CD4-positive, alpha-beta T cell treated with Interferon gamma for 1 hour (primary cell): Measurements from ENCODE around the gene ZNF408.
"Not testable (repeated sequence)": the region's sequence is repeated elsewhere in the genome, so short reads cannot be mapped to it uniquely, and the experiment has no call there.

Experiments
- DNase-seq: peaks from one replicate; pipeline ENCODE4 v3.0.0-alpha.2; 2020

Gene ZNF408

GRCh38 chr11:46700241-46701077 is at the start of gene ZNF408, which contains the start of gene ARHGAP1:
Gene ZNF408 (plus strand): TSS chr11:46701031. CDS start chr11:46701048, 17 bp downstream.
Gene ARHGAP1 (minus strand): TSS chr11:46700619. CDS start chr11:46696107, 4,512 bp downstream.
- DNase-seq = peak; percentile 98

- DNase-seq = no peak
Measured at GRCh38 chr11:46655631-46656030, 45.2 kb upstream of the ZNF408 start.

- DNase-seq = no peak
Measured at GRCh38 chr11:46657186-46657585, 43.6 kb upstream of the ZNF408 start.

- no peak for DNase-seq
Measured at GRCh38 chr11:46658259-46658658, 42.6 kb upstream of the ZNF408 start.

- no peak for DNase-seq
Measured at GRCh38 chr11:46659908-46660307, 40.9 kb upstream of the ZNF408 start.

- DNase-seq = no peak
Measured at GRCh38 chr11:46661836-46662235, 39.0 kb upstream of the ZNF408 start.

GRCh38 chr11:46662366-46662765 is 38.5 kb upstream of the ZNF408 start:
- DNase-seq = no peak

- DNase-seq = no peak
Measured at GRCh38 chr11:46663277-46663940, 37.4 kb upstream of the ZNF408 start.

GRCh38 chr11:46664612-46665011 is 36.2 kb upstream of the ZNF408 start:
- DNase-seq = no peak

GRCh38 chr11:46665356-46665755 is 35.5 kb upstream of the ZNF408 start:
- DNase-seq = no peak

GRCh38 chr11:46666516-46666915 is 34.3 kb upstream of the ZNF408 start:
- no peak for DNase-seq

- DNase-seq = no peak
Measured at GRCh38 chr11:46667043-46667481, 33.8 kb upstream of the ZNF408 start.

GRCh38 chr11:46668480-46669085 is 32.2 kb upstream of the ZNF408 start:
- DNase-seq = no peak

GRCh38 chr11:46669711-46670139 is 31.1 kb upstream of the ZNF408 start:
- DNase-seq = peak; percentile 18

- not testable (repeated sequence) for DNase-seq
Measured at GRCh38 chr11:46670521-46670920, 30.3 kb upstream of the ZNF408 start.

- DNase-seq = no peak
Measured at GRCh38 chr11:46671958-46672315, 28.9 kb upstream of the ZNF408 start.

GRCh38 chr11:46672381-46672839 is 28.4 kb upstream of the ZNF408 start:
- DNase-seq = no peak

- no peak for DNase-seq
Measured at GRCh38 chr11:46673713-46674462, 26.9 kb upstream of the ZNF408 start.

GRCh38 chr11:46674463-46675287 is 26.2 kb upstream of the ZNF408 start:
- peak; percentile 5 for DNase-seq

- peak; percentile 55 for DNase-seq
Measured at GRCh38 chr11:46675288-46675851, 25.5 kb upstream of the ZNF408 start.

- no peak for DNase-seq
Measured at GRCh38 chr11:46675949-46676348, 24.9 kb upstream of the ZNF408 start.
